ENCODE results near the gene PIGM. TPM values are rescaled to one million over a fixed set of nuclear protein-coding genes. Genes with fewer than 3 reads are reported as not detected.

PIGM gene
- total RNA-seq, 1 experiment from 2014 or later: 13.2 TPM

- intact Hi-C loops (cut with micrococcal nuclease; ENCODE audit: unreplicated experiment): no loop called here
- no peak for TF ChIP-seq CTCF (IDR thresholded peaks at IDR 0.05; ENCODE audit: unreplicated experiment)
- no peak for DNase-seq
- CTCF ChIA-PET: no interaction called here
- Mint-ChIP-seq H3K36me3 (ENCODE audit: insufficient read depth, unreplicated experiment) (no peaks in the 10 kb centered on the region), H3K27me3 (ENCODE audit: unreplicated experiment) (peaks cover 57% of the 10 kb centered on the region), H3K27ac (ENCODE audit: unreplicated experiment) (no peak overlapping the region), H3K9me3 (ENCODE audit: low read depth, unreplicated experiment) (no peaks in the 10 kb centered on the region), H3K4me3 (ENCODE audit: low read depth, unreplicated experiment) (no peak overlapping the region), H3K4me1 (ENCODE audit: low read depth, unreplicated experiment) (no peaks in the 10 kb centered on the region)
- BruUV-seq (replicated peaks): no TSS peak
These were observed 50.3 kb downstream of the PIGM start for GRCh38 chr1:159981351-159982055.

GRCh38 chr1:159980786-159981185 lies 51.0 kb downstream of the PIGM start:
- Mint-ChIP-seq H3K27ac (ENCODE audit: unreplicated experiment) (no peak overlapping the region), H3K4me3 (ENCODE audit: low read depth, unreplicated experiment) (no peak overlapping the region), H3K27me3 (ENCODE audit: unreplicated experiment) (peaks cover 57% of the 10 kb centered on the region), H3K36me3 (ENCODE audit: insufficient read depth, unreplicated experiment) (no peaks in the 10 kb centered on the region), H3K4me1 (ENCODE audit: low read depth, unreplicated experiment) (no peaks in the 10 kb centered on the region), H3K9me3 (ENCODE audit: low read depth, unreplicated experiment) (no peaks in the 10 kb centered on the region)
- CTCF ChIA-PET: no interaction called here
- intact Hi-C loops (cut with micrococcal nuclease; ENCODE audit: unreplicated experiment): no loop called here
- BruUV-seq (replicated peaks): no TSS peak
- DNase-seq: no peak
- no peak for TF ChIP-seq CTCF (IDR thresholded peaks at IDR 0.05; ENCODE audit: unreplicated experiment)

- Mint-ChIP-seq H3K4me3 (ENCODE audit: low read depth, unreplicated experiment) (no peak overlapping the region), H3K36me3 (ENCODE audit: insufficient read depth, unreplicated experiment) (no peaks in the 10 kb centered on the region), H3K27ac (ENCODE audit: unreplicated experiment) (no peak overlapping the region), H3K27me3 (ENCODE audit: unreplicated experiment) (peaks cover 51% of the 10 kb centered on the region), H3K9me3 (ENCODE audit: low read depth, unreplicated experiment) (no peaks in the 10 kb centered on the region), H3K4me1 (ENCODE audit: low read depth, unreplicated experiment) (no peaks in the 10 kb centered on the region)
- CTCF ChIA-PET: no interaction called here
- intact Hi-C loops (cut with micrococcal nuclease; ENCODE audit: unreplicated experiment): no loop called here
- no TSS peak for BruUV-seq (replicated peaks)
- no peak for TF ChIP-seq CTCF (IDR thresholded peaks at IDR 0.05; ENCODE audit: unreplicated experiment)
- DNase-seq: no peak
These were observed 51.7 kb downstream of the PIGM start for GRCh38 chr1:159980076-159980475.

GRCh38 chr1:159979257-159979656 lies 52.5 kb downstream of the PIGM start:
- H3K4me1 Mint-ChIP-seq (ENCODE audit: low read depth, unreplicated experiment): no peaks in the 10 kb centered on the region
- no peaks in the 10 kb centered on the region for H3K36me3 Mint-ChIP-seq (ENCODE audit: insufficient read depth, unreplicated experiment)
- H3K9me3 Mint-ChIP-seq (ENCODE audit: low read depth, unreplicated experiment): no peaks in the 10 kb centered on the region
- no peak overlapping the region for H3K27ac Mint-ChIP-seq (ENCODE audit: unreplicated experiment)
- intact Hi-C loops (cut with micrococcal nuclease; ENCODE audit: unreplicated experiment): no loop called here
- TF ChIP-seq CTCF (IDR thresholded peaks at IDR 0.05; ENCODE audit: unreplicated experiment): no peak
- BruUV-seq (replicated peaks): no TSS peak
- peaks cover 43% of the 10 kb centered on the region for H3K27me3 Mint-ChIP-seq (ENCODE audit: unreplicated experiment)
- DNase-seq: no peak
- CTCF ChIA-PET: interaction anchor here (0.7 kb wide), 1 partner anchor 834 kb away, joined by 6 read pairs; no protein-coding TSS in a partner anchor
- H3K4me3 Mint-ChIP-seq (ENCODE audit: low read depth, unreplicated experiment): no peak overlapping the region
